Measurements from ENCODE around the gene MBD4.

The MBD4 gene

DNA sequence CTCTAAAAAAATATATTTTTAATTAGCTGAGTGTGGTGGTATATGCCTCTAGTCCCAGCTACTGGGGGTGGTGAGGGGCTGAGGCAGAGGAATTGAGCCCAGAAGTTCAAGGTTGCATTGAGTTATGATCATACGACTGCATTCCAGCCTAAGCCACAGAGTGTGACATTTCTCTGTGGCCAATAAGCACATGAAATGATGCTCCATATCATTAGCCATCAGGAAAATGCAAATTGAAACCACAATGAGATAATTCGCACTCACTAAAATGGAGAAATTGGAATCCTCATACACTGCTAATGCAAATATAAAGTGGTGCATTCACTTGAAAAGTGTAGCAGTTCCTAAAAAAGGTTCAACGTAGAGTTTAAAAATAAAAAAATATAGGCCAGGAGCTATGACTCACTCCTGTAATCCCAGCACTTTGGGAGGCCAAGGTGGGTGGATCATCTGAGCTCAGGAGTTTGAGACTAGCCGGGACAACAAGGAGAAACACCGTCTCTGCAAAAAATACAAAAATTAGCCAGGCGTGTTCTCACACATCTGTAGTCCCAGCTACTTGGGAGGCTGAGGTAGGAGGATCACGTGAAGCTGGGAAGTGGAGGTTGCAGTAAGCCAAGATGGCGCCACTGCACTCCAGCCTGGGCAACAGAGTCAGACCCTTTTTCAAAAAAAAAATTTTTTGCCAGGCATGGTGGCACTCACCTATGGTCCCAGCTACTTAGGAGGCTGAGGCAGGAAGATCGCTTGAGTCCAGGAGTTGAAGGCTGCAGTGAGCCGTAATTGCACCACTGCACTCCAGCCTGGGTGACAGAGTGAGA lies 35.4 kb upstream of the MBD4 start:
- TF ChIP-seq RAD21 (IDR thresholded peaks at IDR 0.05; ENCODE audit: low read depth) (no peak), CEBPB (IDR thresholded peaks at IDR 0.05) (no peak)
- TF ChIP-seq, protein P1, sequence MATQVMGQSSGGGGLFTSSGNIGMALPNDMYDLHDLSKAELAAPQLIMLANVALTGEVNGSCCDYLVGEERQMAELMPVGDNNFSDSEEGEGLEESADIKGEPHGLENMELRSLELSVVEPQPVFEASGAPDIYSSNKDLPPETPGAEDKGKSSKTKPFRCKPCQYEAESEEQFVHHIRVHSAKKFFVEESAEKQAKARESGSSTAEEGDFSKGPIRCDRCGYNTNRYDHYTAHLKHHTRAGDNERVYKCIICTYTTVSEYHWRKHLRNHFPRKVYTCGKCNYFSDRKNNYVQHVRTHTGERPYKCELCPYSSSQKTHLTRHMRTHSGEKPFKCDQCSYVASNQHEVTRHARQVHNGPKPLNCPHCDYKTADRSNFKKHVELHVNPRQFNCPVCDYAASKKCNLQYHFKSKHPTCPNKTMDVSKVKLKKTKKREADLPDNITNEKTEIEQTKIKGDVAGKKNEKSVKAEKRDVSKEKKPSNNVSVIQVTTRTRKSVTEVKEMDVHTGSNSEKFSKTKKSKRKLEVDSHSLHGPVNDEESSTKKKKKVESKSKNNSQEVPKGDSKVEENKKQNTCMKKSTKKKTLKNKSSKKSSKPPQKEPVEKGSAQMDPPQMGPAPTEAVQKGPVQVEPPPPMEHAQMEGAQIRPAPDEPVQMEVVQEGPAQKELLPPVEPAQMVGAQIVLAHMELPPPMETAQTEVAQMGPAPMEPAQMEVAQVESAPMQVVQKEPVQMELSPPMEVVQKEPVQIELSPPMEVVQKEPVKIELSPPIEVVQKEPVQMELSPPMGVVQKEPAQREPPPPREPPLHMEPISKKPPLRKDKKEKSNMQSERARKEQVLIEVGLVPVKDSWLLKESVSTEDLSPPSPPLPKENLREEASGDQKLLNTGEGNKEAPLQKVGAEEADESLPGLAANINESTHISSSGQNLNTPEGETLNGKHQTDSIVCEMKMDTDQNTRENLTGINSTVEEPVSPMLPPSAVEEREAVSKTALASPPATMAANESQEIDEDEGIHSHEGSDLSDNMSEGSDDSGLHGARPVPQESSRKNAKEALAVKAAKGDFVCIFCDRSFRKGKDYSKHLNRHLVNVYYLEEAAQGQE (IDR thresholded peaks at IDR 0.05; ENCODE audit: low read depth) = no peak

DNA sequence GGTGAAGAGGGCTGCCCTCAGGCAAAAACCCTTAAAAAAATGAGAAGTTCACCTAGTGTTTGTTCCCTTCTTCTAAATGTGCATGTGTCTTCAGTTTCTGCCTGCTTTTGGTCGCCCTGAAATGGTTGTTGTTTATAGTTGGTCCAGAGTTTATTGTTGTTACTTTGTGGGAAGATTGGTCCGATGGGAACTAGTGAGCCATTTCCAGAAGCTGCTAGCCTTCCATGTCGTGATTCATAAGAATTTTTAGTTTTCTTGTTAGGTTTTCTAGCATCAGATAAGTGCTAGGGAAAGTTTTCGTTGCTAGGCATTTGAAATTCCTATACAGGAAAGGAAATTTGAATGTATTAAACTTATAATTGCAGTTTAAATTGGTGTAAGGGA lies 34.0 kb upstream of the MBD4 start:
- TF ChIP-seq RAD21 (IDR thresholded peaks at IDR 0.05; ENCODE audit: low read depth) (no peak), ZBTB7A (IDR thresholded peaks at IDR 0.05; ENCODE audit: low read depth) (no peak), TCF12 (IDR thresholded peaks at IDR 0.05; ENCODE audit: low read depth) (no peak), CREB1 (IDR thresholded peaks at IDR 0.05; ENCODE audit: low read depth) (no peak), EP300 (IDR thresholded peaks at IDR 0.05; ENCODE audit: borderline replicate concordance) (no peak), TAF1 (IDR thresholded peaks at IDR 0.05; ENCODE audit: low read depth) (no peak), YY1 (IDR thresholded peaks at IDR 0.05; ENCODE audit: low read depth) (no peak), NFIC (IDR thresholded peaks at IDR 0.05) (no peak), EGR1 (IDR thresholded peaks at IDR 0.05) (no peak), CEBPB (IDR thresholded peaks at IDR 0.05) (no peak), FOXM1 (IDR thresholded peaks at IDR 0.05; ENCODE audit: borderline replicate concordance, low read depth) (no peak), TEAD4 (IDR thresholded peaks at IDR 0.05) (no peak)
- TF ChIP-seq, protein P2, sequence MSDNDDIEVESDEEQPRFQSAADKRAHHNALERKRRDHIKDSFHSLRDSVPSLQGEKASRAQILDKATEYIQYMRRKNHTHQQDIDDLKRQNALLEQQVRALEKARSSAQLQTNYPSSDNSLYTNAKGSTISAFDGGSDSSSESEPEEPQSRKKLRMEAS (IDR thresholded peaks at IDR 0.05) = no peak
- TF ChIP-seq, protein P3, sequence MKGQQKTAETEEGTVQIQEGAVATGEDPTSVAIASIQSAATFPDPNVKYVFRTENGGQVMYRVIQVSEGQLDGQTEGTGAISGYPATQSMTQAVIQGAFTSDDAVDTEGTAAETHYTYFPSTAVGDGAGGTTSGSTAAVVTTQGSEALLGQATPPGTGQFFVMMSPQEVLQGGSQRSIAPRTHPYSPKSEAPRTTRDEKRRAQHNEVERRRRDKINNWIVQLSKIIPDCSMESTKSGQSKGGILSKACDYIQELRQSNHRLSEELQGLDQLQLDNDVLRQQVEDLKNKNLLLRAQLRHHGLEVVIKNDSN (IDR thresholded peaks at IDR 0.05) = no peak
- TF ChIP-seq, protein P1 (IDR thresholded peaks at IDR 0.05; ENCODE audit: low read depth) = no peak

DNA sequence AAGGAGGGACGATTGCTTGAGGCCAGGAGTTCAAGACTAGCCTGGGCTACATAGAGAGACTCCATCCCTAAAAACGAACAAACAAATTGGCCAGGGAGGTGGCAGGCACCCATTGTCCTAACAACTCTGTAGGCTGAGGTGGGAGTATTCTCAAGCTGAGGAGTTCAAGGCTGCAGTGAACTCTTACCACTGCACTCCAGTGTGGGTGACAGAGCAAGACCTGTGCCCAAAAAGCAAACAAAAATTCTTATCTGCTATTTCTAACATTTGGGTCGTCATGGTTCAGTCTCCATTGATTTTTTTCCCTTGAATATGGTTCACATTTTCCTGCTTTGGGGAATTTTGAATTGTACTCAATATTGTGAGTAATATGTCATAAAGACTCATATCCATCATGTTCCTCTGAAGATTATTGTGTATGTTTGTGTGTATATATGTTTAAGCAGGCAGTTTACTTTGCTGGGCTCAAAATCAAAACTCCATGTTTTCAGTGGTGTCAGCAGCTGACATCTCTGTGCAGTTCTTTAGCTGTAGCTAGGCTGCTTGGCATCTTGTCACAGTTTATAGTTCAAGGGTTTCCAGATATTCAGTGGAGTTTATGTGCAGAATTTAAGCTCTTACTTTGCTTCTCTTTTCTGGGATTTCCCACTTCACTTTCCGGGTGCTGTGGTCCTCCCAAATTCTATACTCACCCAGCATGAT lies 33.5 kb upstream of the MBD4 start:
- TF ChIP-seq TCF12 (IDR thresholded peaks at IDR 0.05; ENCODE audit: low read depth) (no peak), EP300 (IDR thresholded peaks at IDR 0.05; ENCODE audit: borderline replicate concordance) (no peak), CREB1 (IDR thresholded peaks at IDR 0.05; ENCODE audit: low read depth) (no peak), RAD21 (IDR thresholded peaks at IDR 0.05; ENCODE audit: low read depth) (no peak), EGR1 (IDR thresholded peaks at IDR 0.05) (no peak), TEAD4 (IDR thresholded peaks at IDR 0.05) (no peak), FOXM1 (IDR thresholded peaks at IDR 0.05; ENCODE audit: borderline replicate concordance, low read depth) (no peak), TAF1 (IDR thresholded peaks at IDR 0.05; ENCODE audit: low read depth) (no peak), NFIC (IDR thresholded peaks at IDR 0.05) (no peak), ZBTB7A (IDR thresholded peaks at IDR 0.05; ENCODE audit: low read depth) (no peak), CEBPB (IDR thresholded peaks at IDR 0.05) (no peak), YY1 (IDR thresholded peaks at IDR 0.05; ENCODE audit: low read depth) (no peak)
- TF ChIP-seq, protein P3 (IDR thresholded peaks at IDR 0.05) = no peak
- TF ChIP-seq, protein P1 (IDR thresholded peaks at IDR 0.05; ENCODE audit: low read depth) = no peak
- TF ChIP-seq, protein P2 (IDR thresholded peaks at IDR 0.05) = no peak

DNA sequence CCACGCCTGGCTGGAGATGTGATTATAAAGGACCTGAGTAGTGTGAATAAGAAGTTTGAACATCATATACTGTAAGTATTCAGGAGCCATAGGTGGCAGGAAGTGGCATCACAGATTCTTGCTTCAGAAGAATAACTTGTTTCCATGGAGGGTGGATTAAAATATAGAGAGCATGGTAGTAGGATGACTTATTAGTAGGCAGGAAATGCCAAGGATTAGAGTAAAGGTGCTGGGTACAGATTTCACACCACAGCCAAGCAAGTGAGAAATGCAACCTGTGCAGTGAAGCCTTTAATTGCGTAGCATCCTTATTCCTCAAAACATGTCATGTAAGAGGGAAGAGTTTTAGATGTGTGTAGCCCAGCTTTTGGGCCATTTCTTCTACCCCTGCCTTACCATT lies 31.1 kb upstream of the MBD4 start:
- TF ChIP-seq CEBPB (IDR thresholded peaks at IDR 0.05) (no peak), TEAD4 (IDR thresholded peaks at IDR 0.05) (no peak), EGR1 (IDR thresholded peaks at IDR 0.05) (no peak), TAF1 (IDR thresholded peaks at IDR 0.05; ENCODE audit: low read depth) (no peak), TCF12 (IDR thresholded peaks at IDR 0.05; ENCODE audit: low read depth) (no peak), YY1 (IDR thresholded peaks at IDR 0.05; ENCODE audit: low read depth) (no peak), ZBTB7A (IDR thresholded peaks at IDR 0.05; ENCODE audit: low read depth) (no peak), CREB1 (IDR thresholded peaks at IDR 0.05; ENCODE audit: low read depth) (no peak), RAD21 (IDR thresholded peaks at IDR 0.05; ENCODE audit: low read depth) (no peak), NFIC (IDR thresholded peaks at IDR 0.05) (no peak), FOXM1 (IDR thresholded peaks at IDR 0.05; ENCODE audit: borderline replicate concordance, low read depth) (no peak)
- TF ChIP-seq, protein P1 (IDR thresholded peaks at IDR 0.05; ENCODE audit: low read depth) = no peak
- TF ChIP-seq, protein P2 (IDR thresholded peaks at IDR 0.05) = no peak
